ENCODE results near the gene SOHLH1. TPM values are rescaled to one million over a fixed set of nuclear protein-coding genes. Genes with fewer than 3 reads are reported as not detected.

The SOHLH1 gene
- polyA plus RNA-seq, 1 of the 3 experiments (the other 2 are of a cell fraction): not detected

- ChIA-PET CTCF (no interaction called here), POLR2A (no interaction called here)
- no peak for DNase-seq
- no peaks in the 10 kb centered on the region for H3K36me3 ChIP-seq (replicated peaks in 1 of 2; ENCODE audit: control insufficient read depth in 1 of 2, insufficient read depth in 2 of 2, low read length in 1 of 2)
- WGBS (ENCODE audit: low lambda C conversion rate): 34% methylated on average over 11 of the region's 11 CpGs
- no peaks in the 10 kb centered on the region; a peak in 1 of 4 replicates for H3K4me1 ChIP-seq (ENCODE audit: control insufficient read depth in 1 of 2, insufficient read depth in 2 of 2, low read depth in 1 of 2, low read length in 1 of 2)
- no peaks in the 10 kb centered on the region for H4K20me1 ChIP-seq (ENCODE audit: insufficient read depth)
- H3K79me2 ChIP-seq (ENCODE audit: insufficient read depth): no peaks in the 10 kb centered on the region
- no peak overlapping the region for H2AFZ ChIP-seq (ENCODE audit: low read depth)
- H3K27me3 ChIP-seq (ENCODE audit: insufficient read depth): no peaks in the 10 kb centered on the region
- H3K9me2 ChIP-seq: no peaks in the 10 kb centered on the region
- no peak overlapping the region for H3K27ac ChIP-seq (ENCODE audit: low read depth in 2 of 2, low read length in 1 of 2)
- H3K9me3 ChIP-seq: no peaks in the 10 kb centered on the region
- no peak overlapping the region for H3K4me2 ChIP-seq
- H3K9ac ChIP-seq: no peak overlapping the region
- H3F3A ChIP-seq (replicated peaks; ENCODE audit: insufficient read depth): no peaks in the 10 kb centered on the region
- no peak overlapping the region for H3K4me3 ChIP-seq (ENCODE audit: low read depth in 2 of 2, low read length in 1 of 2)
- TF ChIP-seq POLR2AphosphoS5 (IDR thresholded peaks at IDR 0.05; ENCODE audit: low read depth, low read length): no peak
- TF ChIP-seq CTCF (IDR thresholded peaks at IDR 0.05): no peak
- no peak for TF ChIP-seq TEAD4 (IDR thresholded peaks at IDR 0.05; ENCODE audit: borderline replicate concordance, insufficient read depth)
- TF ChIP-seq PBX3 (IDR thresholded peaks at IDR 0.05): no peak
- no peak for TF ChIP-seq RFX5 (IDR thresholded peaks at IDR 0.05; ENCODE audit: low read length)
- no peak for TF ChIP-seq RAD21 (IDR thresholded peaks at IDR 0.05; ENCODE audit: low read length)
- no peak for TF ChIP-seq NFIC (IDR thresholded peaks at IDR 0.05; ENCODE audit: borderline replicate concordance)
- no peak for TF ChIP-seq NRF1 (IDR thresholded peaks at IDR 0.05; ENCODE audit: low read depth, low read length)
- TF ChIP-seq MXI1 (IDR thresholded peaks at IDR 0.05; ENCODE audit: low read depth, low read length): no peak
- no peak for TF ChIP-seq GABPA (IDR thresholded peaks at IDR 0.05; ENCODE audit: low read depth)
- TF ChIP-seq SIN3A (IDR thresholded peaks at IDR 0.05; ENCODE audit: borderline replicate concordance, low read depth, low read length): no peak
- no peak for TF ChIP-seq IRF3 (IDR thresholded peaks at IDR 0.05; ENCODE audit: low read depth, low read length)
- no peak for TF ChIP-seq FOXJ3 (CRISPR knock-in tag; IDR thresholded peaks at IDR 0.05)
- no peak for TF ChIP-seq RXRA (IDR thresholded peaks at IDR 0.05; ENCODE audit: borderline replicate concordance, low read depth)
- no peak for TF ChIP-seq YY1 (IDR thresholded peaks at IDR 0.05; ENCODE audit: low read depth)
- TF ChIP-seq FOXM1 (IDR thresholded peaks at IDR 0.05; ENCODE audit: low read depth): no peak
Measured at GRCh38 chr9:135727257-135727875, 28.1 kb upstream of the SOHLH1 start.

Data from SK-N-SH (cell line).